Upper lobe of left lung (tissue), 4 donors: ENCODE measurements around the gene DNAJC13.

Source experiments
- CTCF ChIP-seq, 6 experiments: fragments of 450-650 bp in 4 of 6; fragments of 200-600 bp in 2 of 6; sonication (generic) in 2 of 6; IDR thresholded peaks; one replicate each; pipeline ENCODE4 v1.5.1; 2016 to 2019; ENCODE audit warnings: antibody characterized with exemption in 6 of 6
- EP300 ChIP-seq, 4 donors: sonication (generic); formaldehyde crosslinking; IDR thresholded peaks; one replicate each; pipeline ENCODE4 v1.5.1; 2017; ENCODE audit warnings: antibody characterized with exemption in 4 of 4, control low read depth in 2 of 4
- POLR2A ChIP-seq, 4 donors: fragments of 450-650 bp; IDR thresholded peaks; one replicate each; pipeline ENCODE4 v1.5.1; 2016 to 2017; ENCODE audit warnings: antibody characterized with exemption in 4 of 4, mild to moderate bottlenecking in 2 of 4

GRCh38 chr3:132556508-132557159 lies 139.3 kb downstream of the DNAJC13 start:
- TF ChIP-seq CTCF (IDR thresholded peaks at IDR 0.05) (no peak), POLR2A (IDR thresholded peaks at IDR 0.05) (no peak), EP300 (IDR thresholded peaks at IDR 0.05) (no peak)
